Endothelial cell (in vitro differentiated cells): ENCODE results near the gene MAML1. TPM values are rescaled to one million over a fixed set of nuclear protein-coding genes. Genes with fewer than 3 reads are reported as not detected.
"Not testable (repeated sequence)": the region's sequence is repeated elsewhere in the genome, so short reads cannot be mapped to it uniquely, and the experiment has no call there.

ENCODE experiments used
- DNase-seq: peaks from one replicate; pipeline ENCODE4 v3.0.0; 2021; ENCODE audit warnings: low spot score
- H3K27ac Mint-ChIP-seq: one replicate; pipeline ENCODE4 v1.8.0; 2021; ENCODE audit warnings: mixed read lengths, inconsistent platforms; ENCODE audit not compliant: unreplicated experiment
- H3K27me3 Mint-ChIP-seq: one replicate; pipeline ENCODE4 v1.8.0; 2021; ENCODE audit warnings: mild to moderate bottlenecking, moderate library complexity, mixed read lengths, inconsistent platforms; ENCODE audit not compliant: unreplicated experiment
- H3K36me3 Mint-ChIP-seq: one replicate; pipeline ENCODE4 v1.8.0; 2021; ENCODE audit warnings: mild to moderate bottlenecking, low read depth, mixed read lengths, inconsistent platforms; ENCODE audit not compliant: unreplicated experiment
- H3K4me1 Mint-ChIP-seq: one replicate; pipeline ENCODE4 v1.8.0; 2021; ENCODE audit warnings: mild to moderate bottlenecking, mixed read lengths, inconsistent platforms; ENCODE audit not compliant: unreplicated experiment
- H3K4me3 Mint-ChIP-seq: one replicate; pipeline ENCODE4 v1.8.0; 2021; ENCODE audit warnings: mild to moderate bottlenecking, mixed read lengths, inconsistent platforms; ENCODE audit not compliant: unreplicated experiment
- H3K9me3 Mint-ChIP-seq: one replicate; pipeline ENCODE4 v1.8.0; 2021; ENCODE audit warnings: mixed read lengths, inconsistent platforms; ENCODE audit not compliant: unreplicated experiment
- CTCF ChIP-seq: fragments of 200-600 bp; sonication (generic); IDR thresholded peaks from one replicate; pipeline ENCODE4 v1.5.0; 2021; ENCODE audit warnings: antibody characterized with exemption; ENCODE audit not compliant: unreplicated experiment
- total RNA-seq: library from RNA; stranded (reverse); fragmentation: NEBNext Ultra II Directional; extraction: Animal tissue kit (Norgen Biotek cat#: 25700); gene quantifications from one replicate; pipeline ENCODE4 v1.2.1, GENCODE V29; 2021; ENCODE audit not compliant: unreplicated experiment

MAML1 gene
- total RNA-seq, 1 donor from 2014 or later, result 30.0 TPM

- no peaks in the 10 kb centered on the region for H3K9me3 Mint-ChIP-seq
- TF ChIP-seq CTCF, result no peak
- H3K4me1 Mint-ChIP-seq, result peaks cover 3% of the 10 kb centered on the region
- H3K4me3 Mint-ChIP-seq, result no peak overlapping the region
- no peak for DNase-seq
- H3K36me3 Mint-ChIP-seq, result peaks cover 18% of the 10 kb centered on the region
- no peak overlapping the region for H3K27ac Mint-ChIP-seq
- H3K27me3 Mint-ChIP-seq, result peaks cover 2% of the 10 kb centered on the region
These were observed 50.5 kb downstream of the MAML1 start for GRCh38 chr5:179783128-179783527.

GRCh38 chr5:179786861-179787260, 54.2 kb downstream of the MAML1 start:
- TF ChIP-seq CTCF, result no peak
- no peak for DNase-seq
- peaks cover 2% of the 10 kb centered on the region for H3K27me3 Mint-ChIP-seq
- no peak overlapping the region for H3K27ac Mint-ChIP-seq
- H3K36me3 Mint-ChIP-seq, result no peaks in the 10 kb centered on the region
- no peaks in the 10 kb centered on the region for H3K4me1 Mint-ChIP-seq
- H3K9me3 Mint-ChIP-seq, result no peaks in the 10 kb centered on the region
- no peak overlapping the region for H3K4me3 Mint-ChIP-seq

DNA sequence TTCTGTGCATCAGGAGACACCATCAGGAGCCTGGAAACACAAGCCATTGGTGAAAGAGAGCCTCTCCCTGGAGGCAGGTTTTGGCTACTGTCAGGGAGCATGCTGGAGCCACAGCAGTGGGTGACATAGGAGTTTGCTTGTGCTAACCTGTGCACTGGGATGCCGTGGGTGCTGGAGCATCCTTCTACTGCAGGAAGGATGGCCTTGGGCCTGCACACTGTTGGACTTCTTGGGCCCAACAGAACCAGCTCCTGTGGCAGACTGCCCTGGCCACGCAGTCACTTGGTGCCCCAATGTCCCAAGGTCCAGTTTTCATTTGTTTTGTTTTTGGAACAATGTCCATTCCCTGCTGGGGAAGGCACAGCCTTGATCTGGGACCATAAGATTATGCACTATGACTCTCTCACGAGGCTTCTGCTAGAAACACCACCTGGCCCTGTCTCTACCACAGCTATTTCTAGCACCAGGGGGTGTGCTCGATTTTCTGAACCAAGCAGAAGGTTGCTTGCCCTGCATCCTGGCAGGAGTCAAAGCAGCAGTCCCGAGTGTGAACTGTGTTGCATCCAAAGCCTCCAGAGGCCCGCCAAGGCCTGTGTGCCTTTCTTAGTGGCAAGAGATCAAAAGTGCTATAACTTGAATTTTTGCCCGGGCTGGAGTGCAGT, 55.7 kb downstream of the MAML1 start:
- Mint-ChIP-seq H3K9me3 (no peaks in the 10 kb centered on the region), H3K27me3 (peaks cover 4% of the 10 kb centered on the region), H3K27ac (no peak overlapping the region), H3K36me3 (no peaks in the 10 kb centered on the region), H3K4me3 (no peak overlapping the region), H3K4me1 (no peaks in the 10 kb centered on the region)
- TF ChIP-seq CTCF, result no peak
- no peak for DNase-seq

DNA sequence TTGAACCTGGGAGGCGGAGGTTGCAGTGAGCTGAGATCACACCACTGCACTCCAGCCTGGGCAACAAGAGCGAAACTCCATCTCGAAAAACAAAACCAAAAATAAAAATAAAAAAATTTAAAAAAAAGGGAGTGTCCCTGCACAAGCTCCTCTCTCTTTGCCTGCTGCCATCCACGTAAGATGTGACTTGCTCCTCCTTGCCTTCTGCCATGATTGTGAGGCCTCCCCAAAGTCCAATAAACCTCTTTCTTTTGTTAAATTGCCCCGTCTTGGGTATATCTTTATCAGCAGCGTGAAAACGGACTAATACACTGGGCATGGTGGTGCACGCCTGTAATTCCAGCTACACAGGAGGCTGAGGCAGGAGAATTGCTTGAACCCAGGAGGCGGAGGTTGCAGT, 56.7 kb downstream of the MAML1 start:
- not testable (repeated sequence) for H3K27ac Mint-ChIP-seq, H3K9me3 Mint-ChIP-seq, DNase-seq, H3K36me3 Mint-ChIP-seq, H3K4me1 Mint-ChIP-seq, H3K27me3 Mint-ChIP-seq, H3K4me3 Mint-ChIP-seq

DNA sequence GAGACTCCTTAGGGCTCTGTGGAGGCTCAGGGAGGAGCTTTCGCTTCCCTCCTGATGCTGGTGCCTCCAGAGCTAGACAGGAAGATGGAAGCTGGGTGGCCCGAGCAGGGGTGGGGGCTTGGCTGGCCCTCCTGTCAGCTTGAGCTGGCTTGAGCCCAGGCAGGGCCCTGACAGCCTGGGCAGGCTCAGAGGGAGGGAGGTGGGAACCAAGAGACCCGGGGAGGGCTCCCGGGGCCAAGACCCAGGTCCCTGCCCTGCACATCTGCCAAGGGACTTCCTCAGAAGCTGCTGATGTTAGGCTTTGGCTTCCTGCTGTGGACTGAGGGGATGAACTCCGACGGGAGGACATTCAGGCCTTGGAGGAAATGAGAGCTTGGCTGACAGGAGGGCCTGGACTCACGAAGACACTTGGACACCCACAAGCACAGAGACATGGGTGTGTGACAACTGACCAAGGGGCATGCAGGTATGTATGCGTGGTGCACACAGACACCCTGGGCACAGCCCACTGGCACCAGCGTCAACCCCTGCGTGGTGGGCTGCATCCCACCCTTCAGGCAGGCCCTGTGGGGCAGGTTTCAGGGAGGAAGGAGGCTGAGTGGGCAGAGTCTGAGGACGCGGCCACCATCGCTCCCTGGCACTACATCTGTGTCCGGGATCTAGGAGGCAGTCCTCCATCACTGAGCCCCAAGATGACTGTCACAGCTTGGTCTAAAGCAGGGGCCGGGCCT, 59.4 kb downstream of the MAML1 start:
- Mint-ChIP-seq H3K27me3 (peaks cover 13% of the 10 kb centered on the region), H3K4me1 (peaks cover 3% of the 10 kb centered on the region), H3K4me3 (no peak overlapping the region), H3K9me3 (no peaks in the 10 kb centered on the region), H3K27ac (peak overlapping the region; percentile 52), H3K36me3 (peaks cover 4% of the 10 kb centered on the region)
- no peak for TF ChIP-seq CTCF
- no peak for DNase-seq
